H1 (cell line): ENCODE data around the gene DGKZ. TPM values are rescaled to one million over a fixed set of nuclear protein-coding genes. Genes with fewer than 3 reads are reported as not detected.

ENCODE experiments used
- CTCF ChIA-PET: fragments of 300-600 bp; sonication (Branson Sonifier 250); formaldehyde crosslinking; loops from one replicate; lab custom pipeline; 2021; ENCODE audit not compliant: partially characterized antibody; lab: Charles Lee
- POLR2A ChIA-PET: fragments of 300-600 bp; sonication (Branson Sonifier 250); formaldehyde crosslinking; loops from one replicate; lab custom pipeline; 2021; ENCODE audit warnings: inconsistent platforms; ENCODE audit not compliant: partially characterized antibody; lab: Charles Lee
- DNase-seq, 2 experiments: peaks; one replicate each; pipeline versions ENCODE4 v3.0.0 to v3.0.0-alpha.2; 2010 to 2022; ENCODE audit warnings: low spot score in 2 of 2, low read depth in 1 of 2, mixed read lengths in 1 of 2
- FAIRE-seq: peaks from 2 replicates; lab custom pipeline; 2011; peaks lifted over from hg19 to GRCh38; lab: Jason Lieb, UNC
- H2AFZ ChIP-seq: 2 replicates; pipeline ENCODE4 v1.8.1; 2012; ENCODE audit warnings: low read length, inconsistent platforms
- H2AK5ac ChIP-seq: 2 replicates; pipeline ENCODE4 v1.6.1; 2013; ENCODE audit warnings: low read depth, low read length
- H2BK120ac ChIP-seq: replicated peaks from 2 replicates; pipeline ENCODE3; 2013; ENCODE audit warnings: low read depth, low read length, inconsistent platforms
- H2BK12ac ChIP-seq: 2 replicates; pipeline ENCODE4 v1.6.1; 2013; ENCODE audit warnings: low read depth, low read length
- H2BK15ac ChIP-seq: 2 replicates; pipeline ENCODE4 v1.6.1; 2013; ENCODE audit warnings: low read length
- H2BK20ac ChIP-seq: 2 replicates; pipeline ENCODE4 v1.6.1; 2013; ENCODE audit warnings: low read length
- H2BK5ac ChIP-seq: 2 replicates; pipeline ENCODE4 v1.6.1; 2013; ENCODE audit warnings: low read depth, low read length
- H3K14ac ChIP-seq: 2 replicates; pipeline ENCODE4 v1.6.1; 2013; ENCODE audit warnings: inconsistent platforms; ENCODE audit not compliant: insufficient read length
- H3K18ac ChIP-seq: 2 replicates; pipeline ENCODE4 v1.6.1; 2013; ENCODE audit warnings: low read length; ENCODE audit errors: extremely low read depth
- H3K23ac ChIP-seq: 2 replicates; pipeline ENCODE4 v1.6.1; 2013; ENCODE audit warnings: inconsistent platforms; ENCODE audit not compliant: insufficient read length
- H3K23me2 ChIP-seq: 2 replicates; pipeline ENCODE4 v1.6.1; 2013; ENCODE audit warnings: low read depth, low read length
- H3K27ac ChIP-seq: 2 replicates; pipeline ENCODE4 v1.6.1; 2011; ENCODE audit warnings: low read depth, low read length, inconsistent platforms
- H3K27me3 ChIP-seq, 4 experiments: replicated peaks in 1 of 4; 1 replicate in 1 of 4; 2 replicates in 3 of 4; pipeline versions ENCODE4 v1.6.1 to v1.8.1; 2011 to 2013; ENCODE audit warnings: low read length in 3 of 4, mild to moderate bottlenecking in 3 of 4, inconsistent platforms in 2 of 4, mixed read lengths in 2 of 4, moderate library complexity in 1 of 4; ENCODE audit not compliant: control insufficient read depth in 3 of 4, insufficient read depth in 3 of 4; ENCODE audit errors: extremely low read depth in 1 of 4
- H3K36me3 ChIP-seq, 4 experiments: 2 replicates each; pipeline versions ENCODE4 v1.6.1 to v1.8.1; 2011 to 2013; ENCODE audit warnings: mild to moderate bottlenecking in 4 of 4, low read length in 3 of 4, moderate library complexity in 2 of 4, control low read depth in 1 of 4, inconsistent platforms in 1 of 4; ENCODE audit not compliant: insufficient read depth in 4 of 4, control insufficient read depth in 2 of 4
- H3K4ac ChIP-seq: replicated peaks from 2 replicates; pipeline ENCODE3; 2013; ENCODE audit warnings: low read length, low read depth, mixed read lengths, inconsistent platforms; ENCODE audit not compliant: insufficient read length
- H3K4me1 ChIP-seq, 4 experiments: replicated peaks in 1 of 4; 1 replicate in 1 of 4; 2 replicates in 3 of 4; pipeline versions ENCODE4 v1.6.1 to v1.8.1; 2011 to 2013; ENCODE audit warnings: low read length in 3 of 4, inconsistent platforms in 2 of 4, mixed read lengths in 1 of 4; ENCODE audit not compliant: insufficient read depth in 4 of 4, control insufficient read depth in 3 of 4
- H3K4me2 ChIP-seq, 2 experiments: 2 replicates each; pipeline versions ENCODE4 v1.6.1 to v1.8.1; 2011 to 2013; ENCODE audit warnings: low read depth in 2 of 2, low read length in 2 of 2, control low read depth in 1 of 2, inconsistent platforms in 1 of 2, mild to moderate bottlenecking in 1 of 2; ENCODE audit not compliant: insufficient read depth in 1 of 2
- H3K4me3 ChIP-seq, 4 experiments: fragments of 200-600, 300-600 bp in 1 of 4; sonication (generic), shearing (Covaris generic), sonication (Bioruptor Twin) in 1 of 4; 2 replicates each; pipeline versions ENCODE4 v1.5.1 to v1.8.1; 2011 to 2016; ENCODE audit warnings: low read length in 4 of 4, low read depth in 3 of 4, control low read depth in 2 of 4, inconsistent platforms in 2 of 4, mild to moderate bottlenecking in 2 of 4, mixed read lengths in 1 of 4, moderate library complexity in 1 of 4; ENCODE audit not compliant: insufficient read depth in 2 of 4; ENCODE audit errors: extremely low read depth in 1 of 4
- H3K56ac ChIP-seq: replicated peaks from 2 replicates; pipeline ENCODE3; 2013; ENCODE audit warnings: low read depth, mild to moderate bottlenecking, mixed read lengths, low read length, inconsistent platforms; ENCODE audit not compliant: insufficient read length
- H3K79me1 ChIP-seq: 2 replicates; pipeline ENCODE4 v1.6.1; 2013; ENCODE audit warnings: low read depth, low read length, control low read depth
- H3K79me2 ChIP-seq, 2 experiments: 2 replicates each; pipeline versions ENCODE4 v1.6.1 to v1.8.1; 2012 to 2013; ENCODE audit warnings: low read length in 2 of 2, mild to moderate bottlenecking in 2 of 2, inconsistent platforms in 1 of 2; ENCODE audit not compliant: insufficient read depth in 2 of 2, control insufficient read depth in 1 of 2
- H3K9ac ChIP-seq, 4 experiments: replicated peaks in 1 of 4; 1 replicate in 1 of 4; 2 replicates in 3 of 4; pipeline versions ENCODE4 v1.6.1 to v1.8.1; 2011 to 2013; ENCODE audit warnings: low read depth in 3 of 4, low read length in 3 of 4, control low read depth in 2 of 4, mild to moderate bottlenecking in 2 of 4, moderate library complexity in 2 of 4, inconsistent platforms in 1 of 4; ENCODE audit errors: extremely low read depth in 1 of 4
- H3K9me3 ChIP-seq, 2 experiments: 2 replicates each; pipeline versions ENCODE4 v1.6.1 to v1.8.1; 2012 to 2013; ENCODE audit warnings: mild to moderate bottlenecking in 2 of 2, moderate library complexity in 2 of 2, control low read depth in 1 of 2, inconsistent platforms in 1 of 2, low read depth in 1 of 2, low read length in 1 of 2, mixed read lengths in 1 of 2; ENCODE audit not compliant: insufficient read depth in 2 of 2
- H4K20me1 ChIP-seq, 2 experiments: replicated peaks in 1 of 2; 2 replicates each; pipeline versions ENCODE3 to v1.8.1; 2011 to 2013; ENCODE audit warnings: inconsistent platforms in 2 of 2, low read length in 2 of 2, mild to moderate bottlenecking in 1 of 2; ENCODE audit not compliant: insufficient read depth in 2 of 2, control insufficient read depth in 1 of 2
- H4K5ac ChIP-seq: 2 replicates; pipeline ENCODE4 v1.6.1; 2013; ENCODE audit warnings: low read length, low read depth, mixed read lengths, inconsistent platforms; ENCODE audit not compliant: insufficient read length
- H4K8ac ChIP-seq: 2 replicates; pipeline ENCODE4 v1.8.0; 2013; ENCODE audit warnings: mild to moderate bottlenecking, moderate library complexity, low read length, inconsistent platforms; ENCODE audit not compliant: insufficient read depth; ENCODE audit errors: extremely low read depth
- H4K91ac ChIP-seq: replicated peaks from 2 replicates; pipeline ENCODE3; 2013; ENCODE audit warnings: low read length, mixed read lengths, inconsistent platforms; ENCODE audit not compliant: insufficient read length
- SIN3A ChIP-seq, 2 experiments: IDR thresholded peaks in 1 of 2; conservative IDR thresholded peaks in 1 of 2; 2 replicates each; pipeline ENCODE4 v1.6.1; 2011 to 2012; ENCODE audit warnings: low read length in 2 of 2, improper control_type of control experiment in 1 of 2, low read depth in 1 of 2, mild to moderate bottlenecking in 1 of 2
- WGBS, 2 experiments: shearing (Covaris generic) in 1 of 2; methylation state at CpG; one replicate each; pipeline versions ENCODE4 v1.1.6 to v1.1.7; 2013 to 2015; ENCODE audit warnings: low lambda C conversion rate in 2 of 2, mixed read lengths in 2 of 2, inconsistent platforms in 1 of 2, low coverage in 1 of 2, missing lambda C conversion rate in 1 of 2; ENCODE audit not compliant: insufficient replicate concordance in 2 of 2, insufficient coverage in 1 of 2, insufficient read length in 1 of 2; ENCODE audit errors: extremely low coverage in 1 of 2, missing lambda C conversion rate in 1 of 2; 5-methylcytosine and 5-hydroxymethylcytosine counted together
- polyA plus RNA-seq, 7 experiments: library from polyadenylated mRNA; depleted of rRNA in 3 of 7; stranded (reverse) in 5 of 7; unstranded in 2 of 7; fragments of >200 nt in 5 of 7; fragments of 200-250 nt in 2 of 7; gene quantifications; 1 replicate in 5 of 7; 2 replicates in 1 of 7; 4 replicates in 1 of 7; pipeline versions ENCODE4 v1.2.1 to v1.2.3, GENCODE V29; 2011 to 2013; ENCODE audit warnings: missing spikeins in 2 of 7, mixed read lengths in 2 of 7
- total RNA-seq: library from RNA; stranded (reverse); fragmentation: NEBNext Ultra II Directional; extraction: Animal tissue kit (Norgen Biotek cat#: 25700); gene quantifications from 2 replicates; pipeline ENCODE4 v1.2.1, GENCODE V29; 2021
- TF ChIP-seq, protein P1 (sequence below): IDR thresholded peaks from 2 replicates; pipeline ENCODE4 v1.6.1; 2012; ENCODE audit warnings: low read length, inconsistent platforms

Gene DGKZ
- total and polyA plus RNA-seq, 2 of the 8 experiments (the other 6 are each of a cell fraction or from before 2014, with no cell fraction given), result 84.4 to 184 TPM

DNA sequence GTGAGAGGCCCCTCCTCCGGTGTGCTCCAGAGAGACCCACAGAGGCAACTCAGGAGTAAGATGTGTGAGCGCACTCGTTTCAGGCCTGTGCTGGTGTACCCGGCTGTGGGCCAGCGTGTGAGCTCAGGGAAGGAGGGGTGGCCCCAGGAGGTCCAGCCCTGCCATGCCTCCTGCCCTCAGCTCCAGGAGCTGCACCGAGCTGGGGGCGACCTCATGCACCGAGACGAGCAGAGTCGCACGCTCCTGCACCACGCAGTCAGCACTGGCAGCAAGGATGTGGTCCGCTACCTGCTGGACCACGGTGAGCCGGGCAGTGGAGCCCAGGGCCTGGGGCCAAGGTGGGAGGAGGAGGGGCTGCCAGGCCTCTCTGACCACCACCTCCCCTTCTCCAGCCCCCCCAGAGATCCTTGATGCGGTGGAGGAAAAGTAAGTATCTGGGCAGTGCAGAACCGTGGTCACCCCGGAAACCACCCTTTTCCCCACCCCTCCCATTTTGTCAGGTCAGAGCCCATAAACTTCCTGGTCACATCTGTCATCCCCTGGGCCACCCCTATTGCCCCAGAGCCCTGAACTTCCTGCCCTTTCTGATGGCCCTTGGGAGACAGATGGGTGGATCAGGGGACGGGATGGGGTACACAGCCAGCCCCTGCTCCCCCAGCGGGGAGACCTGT is 31.7 kb downstream of the DGKZ start:
- Histone ChIP-seq H3K23ac (no peak overlapping the region), H3K14ac (no peak overlapping the region), H4K8ac (no peak overlapping the region; the same call in 1 of the 2 replicates), H3K4me2 (peak overlapping the region; percentile 69 to 94), H2BK12ac (no peak overlapping the region), H3K79me1 (no peaks in the 10 kb centered on the region), H3K27me3 (no peaks in the 10 kb centered on the region), H3K27ac (no peak overlapping the region), H3K36me3 (peaks cover 7 to 31% (median 20%) of the 10 kb centered on the region in 4 experiments; a peak in 4 of 8 replicates), H3K4me3 (peak overlapping the region in 1 of 4 experiments; percentile 95; a peak in 2 of 8 replicates), H4K20me1 (peaks cover 15 to 22% of the 10 kb centered on the region in 2 experiments), H3K18ac (peak overlapping the region; percentile 60), H4K91ac (no peak overlapping the region), H2BK5ac (no peak overlapping the region), H2BK15ac (no peak overlapping the region), H3K56ac (no peak overlapping the region), H3K23me2 (peaks cover 9% of the 10 kb centered on the region; the same call in 1 of the 2 replicates), H2BK120ac (no peak overlapping the region), H2AFZ (no peak overlapping the region), H3K9ac (no peak overlapping the region), H2BK20ac (no peak overlapping the region), H3K4ac (no peak overlapping the region), H3K9me3 (no peaks in the 10 kb centered on the region), H4K5ac (no peak overlapping the region), H3K79me2 (no peaks in the 10 kb centered on the region; a peak in 1 of 4 replicates), H2AK5ac (no peak overlapping the region), H3K4me1 (peaks cover 0 to 16% (median 13%) of the 10 kb centered on the region in 4 experiments; a peak in 6 of 7 replicates)
- POLR2A ChIA-PET, result interaction anchor here (0.8 to 3.8 kb wide), 8 partner anchors 10 to 135 kb away, joined by 3 to 35 read pairs (median 5); partner anchors contain the start of gene CHRM4
- TF ChIP-seq, protein P1, sequence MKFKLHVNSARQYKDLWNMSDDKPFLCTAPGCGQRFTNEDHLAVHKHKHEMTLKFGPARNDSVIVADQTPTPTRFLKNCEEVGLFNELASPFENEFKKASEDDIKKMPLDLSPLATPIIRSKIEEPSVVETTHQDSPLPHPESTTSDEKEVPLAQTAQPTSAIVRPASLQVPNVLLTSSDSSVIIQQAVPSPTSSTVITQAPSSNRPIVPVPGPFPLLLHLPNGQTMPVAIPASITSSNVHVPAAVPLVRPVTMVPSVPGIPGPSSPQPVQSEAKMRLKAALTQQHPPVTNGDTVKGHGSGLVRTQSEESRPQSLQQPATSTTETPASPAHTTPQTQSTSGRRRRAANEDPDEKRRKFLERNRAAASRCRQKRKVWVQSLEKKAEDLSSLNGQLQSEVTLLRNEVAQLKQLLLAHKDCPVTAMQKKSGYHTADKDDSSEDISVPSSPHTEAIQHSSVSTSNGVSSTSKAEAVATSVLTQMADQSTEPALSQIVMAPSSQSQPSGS, result 0 out of 2 replicates have a peak, but pooled peaks have one; percentile 40
- no peak for TF ChIP-seq SIN3A (conservative IDR thresholded peaks at IDR 0.05 in 1 of 2, IDR thresholded peaks at IDR 0.05 in 1 of 2; ENCODE audit: low read depth in 1 of 2, low read length in 2 of 2)
- CTCF ChIA-PET, result interaction anchor here (1.0 to 44.5 kb wide), 11 partner anchors 10 to 159 kb away, joined by 3 to 1004 read pairs (median 5); partner anchors contain the start of gene DGKZ
- WGBS, 2 experiments, result 85% methylated on average over 20 of the region's 20 CpGs; no CpG with 5 or more reads in 1 of the 2 experiments
- FAIRE-seq (no peak), DNase-seq (no peak)
